ENCODE results near the gene PROCR.
A peak's percentile ranks its signal among the peaks of the same experiment; 100 is the strongest.
"Not testable (repeated sequence)": the region's sequence is repeated elsewhere in the genome, so short reads cannot be mapped to it uniquely, and the experiment has no call there.

PROCR gene

DNA sequence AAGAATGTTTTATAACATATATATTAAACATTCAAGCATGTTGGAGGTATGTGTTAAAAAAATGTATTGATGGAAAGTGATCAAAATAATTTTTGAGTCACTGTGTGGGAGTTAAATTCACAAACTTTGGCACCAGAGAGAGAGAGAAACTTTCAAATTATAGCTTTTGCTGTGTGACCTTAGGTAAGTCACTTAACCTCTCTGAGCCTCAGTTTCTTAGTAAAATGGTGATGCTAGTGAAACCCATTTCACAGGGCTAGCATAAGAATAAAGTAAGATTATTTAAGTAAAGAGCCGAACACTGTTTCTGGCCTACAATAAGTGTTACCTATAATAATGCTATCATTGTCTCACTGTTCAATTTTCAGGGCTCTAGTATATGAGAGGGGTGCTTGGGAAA, 4.1 kb upstream of the PROCR start:
- TF ChIP-seq, protein P1, sequence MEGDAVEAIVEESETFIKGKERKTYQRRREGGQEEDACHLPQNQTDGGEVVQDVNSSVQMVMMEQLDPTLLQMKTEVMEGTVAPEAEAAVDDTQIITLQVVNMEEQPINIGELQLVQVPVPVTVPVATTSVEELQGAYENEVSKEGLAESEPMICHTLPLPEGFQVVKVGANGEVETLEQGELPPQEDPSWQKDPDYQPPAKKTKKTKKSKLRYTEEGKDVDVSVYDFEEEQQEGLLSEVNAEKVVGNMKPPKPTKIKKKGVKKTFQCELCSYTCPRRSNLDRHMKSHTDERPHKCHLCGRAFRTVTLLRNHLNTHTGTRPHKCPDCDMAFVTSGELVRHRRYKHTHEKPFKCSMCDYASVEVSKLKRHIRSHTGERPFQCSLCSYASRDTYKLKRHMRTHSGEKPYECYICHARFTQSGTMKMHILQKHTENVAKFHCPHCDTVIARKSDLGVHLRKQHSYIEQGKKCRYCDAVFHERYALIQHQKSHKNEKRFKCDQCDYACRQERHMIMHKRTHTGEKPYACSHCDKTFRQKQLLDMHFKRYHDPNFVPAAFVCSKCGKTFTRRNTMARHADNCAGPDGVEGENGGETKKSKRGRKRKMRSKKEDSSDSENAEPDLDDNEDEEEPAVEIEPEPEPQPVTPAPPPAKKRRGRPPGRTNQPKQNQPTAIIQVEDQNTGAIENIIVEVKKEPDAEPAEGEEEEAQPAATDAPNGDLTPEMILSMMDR (conservative IDR thresholded peaks at IDR 0.05): no peak

DNA sequence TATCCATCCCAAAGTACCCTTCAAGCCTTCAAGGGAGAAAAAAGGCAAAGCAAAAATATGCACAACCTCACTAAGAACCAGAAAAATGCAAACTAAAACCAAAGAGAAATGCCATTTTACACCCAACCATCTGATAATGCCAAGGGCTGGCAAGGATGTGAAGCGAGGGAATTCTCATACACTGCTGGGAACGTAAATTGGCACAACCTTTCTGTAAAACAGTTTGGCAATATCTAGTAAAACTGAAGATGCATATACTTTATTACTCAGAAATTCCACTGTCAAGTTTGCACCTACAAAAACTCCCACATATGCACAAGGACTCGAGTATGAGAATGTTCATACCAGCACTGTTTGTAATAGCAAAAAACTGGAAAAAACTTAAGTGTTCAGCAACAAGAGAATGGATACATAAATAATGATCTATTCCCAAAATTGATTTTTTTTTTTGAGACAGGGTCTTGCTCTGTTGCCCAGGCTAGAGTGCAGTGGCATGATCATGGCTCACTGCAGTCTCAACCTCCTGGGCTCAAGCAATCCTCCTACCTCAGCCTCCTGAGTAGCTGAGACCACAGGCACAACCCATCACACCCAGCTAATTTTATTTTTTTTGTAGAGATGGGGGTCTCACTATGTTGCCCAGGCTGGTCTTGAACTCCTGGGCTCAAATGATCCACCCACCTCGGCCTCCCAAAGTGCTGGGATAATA, 3.0 kb upstream of the PROCR start:
- H3K27ac ChIP-seq: not testable (repeated sequence)

More for the DNA sequence above, 4.1 kb upstream of the PROCR start:
- H3K27ac ChIP-seq: no peak overlapping the region

DNA sequence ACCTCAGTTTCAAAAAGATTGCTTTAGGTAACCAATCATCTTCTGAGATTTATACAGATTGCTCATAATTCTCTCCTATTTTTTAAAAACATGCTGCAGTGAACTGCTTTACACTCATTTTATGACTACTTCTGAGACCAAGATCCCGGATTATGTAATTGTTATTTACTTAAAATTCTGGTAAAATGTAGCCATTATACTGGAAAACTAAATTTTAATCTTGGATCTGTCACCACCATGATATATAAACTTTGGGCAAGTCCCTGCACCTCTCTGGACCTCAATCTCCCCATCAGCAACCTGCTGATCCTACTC, 477 bp upstream of the PROCR start:
- TF ChIP-seq, protein P1 (conservative IDR thresholded peaks at IDR 0.05): no peak
- peak overlapping the region; percentile 75 for H3K27ac ChIP-seq

DNA sequence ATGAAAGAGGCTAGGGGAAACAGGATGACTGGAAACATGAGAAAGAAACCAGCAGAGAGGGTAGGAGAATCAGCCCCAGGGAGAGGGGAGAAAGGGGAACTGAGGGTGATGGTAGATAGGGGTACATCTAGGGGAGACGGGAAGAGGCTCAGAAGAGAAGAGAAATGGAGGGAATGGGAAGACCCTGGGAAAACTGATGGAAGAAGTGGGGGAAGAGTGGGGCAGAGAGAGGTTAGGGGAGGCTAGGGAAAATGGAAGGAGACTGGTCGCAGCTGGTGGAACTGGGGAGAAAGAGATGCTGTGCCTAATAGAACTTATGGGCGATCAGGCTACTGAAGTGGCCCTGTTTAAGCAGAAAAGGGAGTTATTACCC, 548 bp downstream of the PROCR start:
- TF ChIP-seq, protein P1 (conservative IDR thresholded peaks at IDR 0.05): no peak
- H3K27ac ChIP-seq: peak overlapping the region; percentile 75

DNA sequence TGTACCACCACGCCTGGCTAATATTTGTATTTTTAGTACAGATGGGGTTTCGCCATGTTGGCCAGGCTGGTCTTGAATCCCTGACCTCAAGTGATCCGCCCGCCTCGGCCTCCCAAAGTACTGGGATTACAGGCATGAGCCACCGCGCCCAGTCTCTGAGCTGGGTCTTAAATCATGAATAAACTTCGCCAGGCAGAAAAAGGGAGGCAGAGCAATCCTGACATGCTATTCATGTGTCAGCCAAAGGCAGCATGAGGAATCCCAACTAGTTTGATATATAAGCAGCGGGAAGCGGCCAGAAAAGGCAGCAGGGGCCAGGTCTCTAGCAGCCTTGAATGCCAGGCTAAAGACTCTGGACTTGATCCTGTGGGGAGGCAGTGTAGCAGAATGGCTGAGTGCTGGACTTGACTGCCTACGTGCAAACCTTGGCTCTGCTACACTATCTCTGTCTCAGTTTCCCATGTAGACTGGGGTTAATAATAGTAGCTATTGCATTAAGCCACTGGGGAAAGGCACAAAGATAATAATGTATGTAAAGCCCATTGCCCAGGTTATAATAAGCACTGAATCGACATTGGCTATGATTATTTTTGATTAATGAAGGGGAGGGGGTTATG, 1.8 kb downstream of the PROCR start:
- TF ChIP-seq, protein P1 (conservative IDR thresholded peaks at IDR 0.05): no peak
- no peak overlapping the region; the same call in 1 of the 2 replicates for H3K27ac ChIP-seq

DNA sequence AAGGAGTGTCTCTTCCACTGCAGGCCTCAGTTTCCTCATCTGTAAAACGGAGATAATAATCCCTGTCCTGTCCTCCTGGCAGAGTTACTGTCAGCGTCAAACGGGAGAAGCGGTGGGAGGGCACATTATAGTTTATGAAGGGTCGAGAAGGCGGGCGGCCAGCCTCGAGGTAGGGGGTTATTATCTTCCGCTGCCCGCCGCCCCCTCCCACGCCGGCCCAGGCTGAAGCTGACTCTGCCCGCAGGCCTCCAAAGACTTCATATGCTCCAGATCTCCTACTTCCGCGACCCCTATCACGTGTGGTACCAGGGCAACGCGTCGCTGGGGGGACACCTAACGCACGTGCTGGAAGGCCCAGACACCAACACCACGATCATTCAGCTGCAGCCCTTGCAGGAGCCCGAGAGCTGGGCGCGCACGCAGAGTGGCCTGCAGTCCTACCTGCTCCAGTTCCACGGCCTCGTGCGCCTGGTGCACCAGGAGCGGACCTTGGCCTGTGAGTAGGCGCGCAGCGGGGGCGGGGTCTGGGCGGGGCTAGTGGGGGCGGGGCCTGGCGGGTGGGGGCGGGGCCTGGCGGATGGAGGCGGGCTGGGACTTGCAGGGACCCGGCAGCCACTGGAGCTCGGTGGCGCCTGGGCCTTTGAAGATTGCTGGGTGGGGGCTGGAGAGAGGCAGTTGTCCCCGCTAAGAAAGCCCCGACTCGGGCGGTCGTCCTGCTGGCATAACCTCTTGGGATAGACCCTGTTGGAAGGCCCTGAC, 2.8 kb downstream of the PROCR start:
- H3K27ac ChIP-seq: no peak overlapping the region
- TF ChIP-seq, protein P1 (conservative IDR thresholded peaks at IDR 0.05): no peak

DNA sequence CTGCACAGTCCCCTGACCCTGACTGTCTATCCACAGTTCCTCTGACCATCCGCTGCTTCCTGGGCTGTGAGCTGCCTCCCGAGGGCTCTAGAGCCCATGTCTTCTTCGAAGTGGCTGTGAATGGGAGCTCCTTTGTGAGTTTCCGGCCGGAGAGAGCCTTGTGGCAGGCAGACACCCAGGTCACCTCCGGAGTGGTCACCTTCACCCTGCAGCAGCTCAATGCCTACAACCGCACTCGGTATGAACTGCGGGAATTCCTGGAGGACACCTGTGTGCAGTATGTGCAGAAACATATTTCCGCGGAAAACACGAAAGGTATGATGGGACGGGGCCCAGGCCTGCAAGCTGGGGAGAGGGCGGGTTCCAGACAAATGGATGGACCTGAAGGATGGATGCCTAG, 4.3 kb downstream of the PROCR start:
- no peak overlapping the region; the same call in 1 of the 2 replicates for H3K27ac ChIP-seq

More for the DNA sequence above, 4.3 kb downstream of the PROCR start:
- TF ChIP-seq, protein P1 (conservative IDR thresholded peaks at IDR 0.05): no peak

Data from VCaP (cell line).